IPS-20b (cell line): ENCODE data around the gene FRAS1.

Experiments
- H3K27ac ChIP-seq: one replicate; pipeline ENCODE4 v1.5.1; 2013; ENCODE audit warnings: low read length
- H3K27me3 ChIP-seq: 2 replicates; pipeline ENCODE4 v1.6.1; 2013; ENCODE audit warnings: mild to moderate bottlenecking, low read length, inconsistent platforms; ENCODE audit not compliant: insufficient read depth
- H3K36me3 ChIP-seq: 2 replicates; pipeline ENCODE4 v1.6.1; 2013; ENCODE audit warnings: low read depth, mild to moderate bottlenecking, inconsistent platforms, low read length, moderate library complexity; ENCODE audit not compliant: insufficient read depth
- H3K4me1 ChIP-seq: 2 replicates; pipeline ENCODE4 v1.6.1; 2013; ENCODE audit warnings: mild to moderate bottlenecking, control low read depth, inconsistent platforms, low read length, moderate library complexity; ENCODE audit not compliant: insufficient read depth
- H3K4me3 ChIP-seq: 2 replicates; pipeline ENCODE4 v1.5.1; 2013; ENCODE audit warnings: mild to moderate bottlenecking, low read length, inconsistent platforms
- H3K9ac ChIP-seq: 2 replicates; pipeline ENCODE4 v1.6.1; 2013; ENCODE audit warnings: low read depth, mild to moderate bottlenecking, inconsistent platforms, low read length, moderate library complexity
- H3K9me3 ChIP-seq: 2 replicates; pipeline ENCODE4 v1.6.1; 2013; ENCODE audit warnings: mild to moderate bottlenecking, low read depth, low read length, inconsistent platforms; ENCODE audit not compliant: insufficient read depth

FRAS1 gene

GRCh38 chr4:78059938-78060337 lies 2.8 kb downstream of the FRAS1 start:
- Histone ChIP-seq H3K9me3 (no peaks in the 10 kb centered on the region), H3K4me1 (peaks cover 21% of the 10 kb centered on the region; the same call in 1 of the 2 replicates), H3K9ac (peak overlapping the region; percentile 11; the same call in 1 of the 2 replicates), H3K27me3 (no peaks in the 10 kb centered on the region; the same call in 1 of the 2 replicates), H3K4me3 (peak overlapping the region; percentile 91), H3K36me3 (no peaks in the 10 kb centered on the region), H3K27ac (no peak overlapping the region)

GRCh38 chr4:78061939-78062570 lies 4.9 kb downstream of the FRAS1 start:
- peaks cover 1% of the 10 kb centered on the region for H3K36me3 ChIP-seq
- H3K9me3 ChIP-seq, result no peaks in the 10 kb centered on the region
- H3K9ac ChIP-seq, result no peak overlapping the region
- H3K27ac ChIP-seq, result no peak overlapping the region
- H3K4me1 ChIP-seq, result peaks cover 40% of the 10 kb centered on the region
- H3K27me3 ChIP-seq, result no peaks in the 10 kb centered on the region; the same call in 1 of the 2 replicates
- H3K4me3 ChIP-seq, result no peak overlapping the region

GRCh38 chr4:78065508-78066192 lies 8.5 kb downstream of the FRAS1 start:
- H3K9me3 ChIP-seq, result no peaks in the 10 kb centered on the region
- H3K27me3 ChIP-seq, result no peaks in the 10 kb centered on the region
- peaks cover 37% of the 10 kb centered on the region for H3K4me1 ChIP-seq
- H3K4me3 ChIP-seq, result peak overlapping the region; percentile 61; the same call in 1 of the 2 replicates
- no peak overlapping the region for H3K27ac ChIP-seq
- H3K36me3 ChIP-seq, result peaks cover 26% of the 10 kb centered on the region
- no peak overlapping the region; the same call in 1 of the 2 replicates for H3K9ac ChIP-seq

GRCh38 chr4:78068481-78068880 lies 11.4 kb downstream of the FRAS1 start:
- Histone ChIP-seq H3K9ac (no peak overlapping the region), H3K9me3 (no peaks in the 10 kb centered on the region), H3K27ac (no peak overlapping the region), H3K27me3 (no peaks in the 10 kb centered on the region), H3K4me1 (peaks cover 36% of the 10 kb centered on the region), H3K36me3 (peaks cover 38% of the 10 kb centered on the region), H3K4me3 (no peak overlapping the region)

- H3K4me1 ChIP-seq, result peaks cover 39% of the 10 kb centered on the region
- no peak overlapping the region for H3K4me3 ChIP-seq
- no peak overlapping the region for H3K27ac ChIP-seq
- no peak overlapping the region for H3K9ac ChIP-seq
- peaks cover 38% of the 10 kb centered on the region for H3K36me3 ChIP-seq
- no peaks in the 10 kb centered on the region for H3K9me3 ChIP-seq
- H3K27me3 ChIP-seq, result no peaks in the 10 kb centered on the region
Observed at GRCh38 chr4:78069319-78069718, 12.2 kb downstream of the FRAS1 start.

GRCh38 chr4:78069859-78070258 lies 12.7 kb downstream of the FRAS1 start:
- H3K27me3 ChIP-seq, result no peaks in the 10 kb centered on the region
- no peak overlapping the region for H3K9ac ChIP-seq
- H3K4me3 ChIP-seq, result no peak overlapping the region
- H3K27ac ChIP-seq, result no peak overlapping the region
- H3K9me3 ChIP-seq, result no peaks in the 10 kb centered on the region
- peaks cover 43% of the 10 kb centered on the region for H3K4me1 ChIP-seq
- H3K36me3 ChIP-seq, result peaks cover 38% of the 10 kb centered on the region

GRCh38 chr4:78070731-78071282 lies 13.7 kb downstream of the FRAS1 start:
- Histone ChIP-seq H3K27ac (no peak overlapping the region), H3K9me3 (no peaks in the 10 kb centered on the region), H3K27me3 (no peaks in the 10 kb centered on the region), H3K36me3 (peaks cover 38% of the 10 kb centered on the region), H3K9ac (no peak overlapping the region), H3K4me1 (peaks cover 46% of the 10 kb centered on the region), H3K4me3 (no peak overlapping the region)

- H3K27ac ChIP-seq, result no peak overlapping the region
- no peak overlapping the region for H3K9ac ChIP-seq
- H3K27me3 ChIP-seq, result no peaks in the 10 kb centered on the region
- H3K4me1 ChIP-seq, result peaks cover 36% of the 10 kb centered on the region
- no peaks in the 10 kb centered on the region for H3K9me3 ChIP-seq
- H3K4me3 ChIP-seq, result no peak overlapping the region
- H3K36me3 ChIP-seq, result peaks cover 27% of the 10 kb centered on the region
Observed at GRCh38 chr4:78074759-78075158, 17.6 kb downstream of the FRAS1 start.

GRCh38 chr4:78075986-78076385 lies 18.9 kb downstream of the FRAS1 start:
- no peaks in the 10 kb centered on the region for H3K9me3 ChIP-seq
- H3K36me3 ChIP-seq, result peaks cover 23% of the 10 kb centered on the region
- no peak overlapping the region for H3K4me3 ChIP-seq
- H3K9ac ChIP-seq, result no peak overlapping the region; the same call in 1 of the 2 replicates
- no peaks in the 10 kb centered on the region for H3K27me3 ChIP-seq
- peaks cover 46% of the 10 kb centered on the region for H3K4me1 ChIP-seq
- no peak overlapping the region for H3K27ac ChIP-seq

- H3K27ac ChIP-seq, result no peak overlapping the region
- no peaks in the 10 kb centered on the region for H3K9me3 ChIP-seq
- peaks cover 15% of the 10 kb centered on the region; the same call in 1 of the 2 replicates for H3K36me3 ChIP-seq
- H3K9ac ChIP-seq, result no peak overlapping the region
- H3K27me3 ChIP-seq, result no peaks in the 10 kb centered on the region
- no peak overlapping the region for H3K4me3 ChIP-seq
- H3K4me1 ChIP-seq, result peaks cover 41% of the 10 kb centered on the region
Observed at GRCh38 chr4:78078101-78078500, 21.0 kb downstream of the FRAS1 start.

- H3K27ac ChIP-seq, result no peak overlapping the region
- no peak overlapping the region for H3K9ac ChIP-seq
- H3K27me3 ChIP-seq, result no peaks in the 10 kb centered on the region
- H3K36me3 ChIP-seq, result peaks cover 18% of the 10 kb centered on the region
- H3K9me3 ChIP-seq, result no peaks in the 10 kb centered on the region
- no peak overlapping the region for H3K4me3 ChIP-seq
- H3K4me1 ChIP-seq, result peaks cover 31% of the 10 kb centered on the region
Observed at GRCh38 chr4:78079726-78080430, 22.8 kb downstream of the FRAS1 start.
